Prostate gland (tissue), 2 donors: ENCODE results near the gene EMILIN1. TPM values are rescaled to one million over a fixed set of nuclear protein-coding genes. Genes with fewer than 3 reads are reported as not detected.
"Not testable (repeated sequence)": the region's sequence is repeated elsewhere in the genome, so short reads cannot be mapped to it uniquely, and the experiment has no call there.

ENCODE experiments used
- DNase-seq: peaks from one replicate; pipeline ENCODE4 v3.0.0-alpha.2; 2019; ENCODE audit warnings: low spot score
- H3K27ac ChIP-seq, 2 donors: fragments of 200-600 bp; sonication (generic); 2 replicates each; pipeline ENCODE4 v1.5.1; 2017 to 2019
- H3K27me3 ChIP-seq: fragments of 200-600 bp; sonication (generic); replicated peaks from 2 replicates; pipeline ENCODE4 v1.5.1; 2019; ENCODE audit not compliant: insufficient read depth
- H3K36me3 ChIP-seq, 2 donors: fragments of 200-600 bp; sonication (generic); 1 replicate in 1 of 2; 2 replicates in 1 of 2; pipeline versions ENCODE4 v1.5.1 to v1.8.1; 2017 to 2019
- H3K4me1 ChIP-seq: fragments of 200-600 bp; sonication (generic); replicated peaks from 2 replicates; pipeline ENCODE4 v1.5.1; 2019
- H3K4me3 ChIP-seq, 2 donors: fragments of 200-600 bp; sonication (generic); 2 replicates each; pipeline ENCODE4 v1.5.1; 2017 to 2019
- H3K9me3 ChIP-seq: fragments of 200-600 bp; sonication (generic); 2 replicates; pipeline ENCODE4 v1.5.1; 2017
- POLR2A ChIP-seq: fragments of 450-650 bp; IDR thresholded peaks from one replicate; pipeline ENCODE4 v1.6.1; 2016; ENCODE audit warnings: antibody characterized with exemption, mild to moderate bottlenecking
- POLR2AphosphoS5 ChIP-seq: sonication (generic); formaldehyde crosslinking; IDR thresholded peaks from one replicate; pipeline ENCODE4 v1.6.1; 2017; ENCODE audit warnings: antibody characterized with exemption
- WGBS: methylation state at CpG from one replicate; pipeline ENCODE4 v1.1.5; 2018; 5-methylcytosine and 5-hydroxymethylcytosine counted together
- intact Hi-C: fragments of 100-400 bp; cut with DNase I; formaldehyde crosslinking; loops from one replicate; pipeline ENCODE4 v1.14.2; 2022
- total RNA-seq, 2 donors: library from RNA; depleted of rRNA; stranded (reverse); fragments of >200 nt; gene quantifications; one replicate each; pipeline ENCODE4 v1.1.0, GENCODE V29; 2016
- TF ChIP-seq, protein P1 (sequence below), 4 experiments: fragments of 200-600 bp in 2 of 4; fragments of 450-650 bp in 2 of 4; sonication (generic) in 2 of 4; IDR thresholded peaks; 1 replicate in 3 of 4; 2 replicates in 1 of 4; pipeline ENCODE4 v1.5.1; 2016 to 2019; ENCODE audit warnings: antibody characterized with exemption in 4 of 4, mild to moderate bottlenecking in 2 of 4, moderate library complexity in 2 of 4

Gene EMILIN1
- total RNA-seq, 2 donors from 2014 or later: 39.8 to 149 TPM

DNA sequence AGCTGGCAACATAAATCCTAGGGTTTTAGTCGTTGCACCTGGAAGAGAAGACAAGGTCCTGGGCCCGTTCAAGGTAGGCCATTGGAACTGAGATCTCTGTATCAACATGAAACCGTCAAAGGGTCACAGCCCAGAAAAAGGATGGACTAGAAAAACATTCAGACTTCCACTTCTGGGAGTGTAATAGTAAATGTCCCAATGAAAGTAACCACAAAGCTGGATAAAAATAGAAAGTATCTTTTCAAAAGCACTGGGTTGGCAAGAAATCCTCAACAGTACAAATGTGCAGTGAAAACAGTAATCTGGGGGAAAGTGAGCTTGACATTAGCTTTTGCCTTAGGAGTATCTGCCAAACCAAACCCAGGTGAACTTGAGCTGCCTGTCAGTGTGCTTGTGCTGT is 27.6 kb downstream of the EMILIN1 start:
- H3K4me3 ChIP-seq: no peak overlapping the region
- no peak for TF ChIP-seq POLR2A
- TF ChIP-seq, protein P1, sequence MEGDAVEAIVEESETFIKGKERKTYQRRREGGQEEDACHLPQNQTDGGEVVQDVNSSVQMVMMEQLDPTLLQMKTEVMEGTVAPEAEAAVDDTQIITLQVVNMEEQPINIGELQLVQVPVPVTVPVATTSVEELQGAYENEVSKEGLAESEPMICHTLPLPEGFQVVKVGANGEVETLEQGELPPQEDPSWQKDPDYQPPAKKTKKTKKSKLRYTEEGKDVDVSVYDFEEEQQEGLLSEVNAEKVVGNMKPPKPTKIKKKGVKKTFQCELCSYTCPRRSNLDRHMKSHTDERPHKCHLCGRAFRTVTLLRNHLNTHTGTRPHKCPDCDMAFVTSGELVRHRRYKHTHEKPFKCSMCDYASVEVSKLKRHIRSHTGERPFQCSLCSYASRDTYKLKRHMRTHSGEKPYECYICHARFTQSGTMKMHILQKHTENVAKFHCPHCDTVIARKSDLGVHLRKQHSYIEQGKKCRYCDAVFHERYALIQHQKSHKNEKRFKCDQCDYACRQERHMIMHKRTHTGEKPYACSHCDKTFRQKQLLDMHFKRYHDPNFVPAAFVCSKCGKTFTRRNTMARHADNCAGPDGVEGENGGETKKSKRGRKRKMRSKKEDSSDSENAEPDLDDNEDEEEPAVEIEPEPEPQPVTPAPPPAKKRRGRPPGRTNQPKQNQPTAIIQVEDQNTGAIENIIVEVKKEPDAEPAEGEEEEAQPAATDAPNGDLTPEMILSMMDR (IDR thresholded peaks at IDR 0.05): no peak
- H3K27ac ChIP-seq: no peak overlapping the region
- 65% methylated on average over 3 of the region's 3 CpGs for WGBS
- H3K9me3 ChIP-seq: no peaks in the 10 kb centered on the region
- no peaks in the 10 kb centered on the region for H3K36me3 ChIP-seq
- H3K4me1 ChIP-seq: no peaks in the 10 kb centered on the region
- DNase-seq: no peak
- intact Hi-C loops: no loop called here
- no peaks in the 10 kb centered on the region for H3K27me3 ChIP-seq

DNA sequence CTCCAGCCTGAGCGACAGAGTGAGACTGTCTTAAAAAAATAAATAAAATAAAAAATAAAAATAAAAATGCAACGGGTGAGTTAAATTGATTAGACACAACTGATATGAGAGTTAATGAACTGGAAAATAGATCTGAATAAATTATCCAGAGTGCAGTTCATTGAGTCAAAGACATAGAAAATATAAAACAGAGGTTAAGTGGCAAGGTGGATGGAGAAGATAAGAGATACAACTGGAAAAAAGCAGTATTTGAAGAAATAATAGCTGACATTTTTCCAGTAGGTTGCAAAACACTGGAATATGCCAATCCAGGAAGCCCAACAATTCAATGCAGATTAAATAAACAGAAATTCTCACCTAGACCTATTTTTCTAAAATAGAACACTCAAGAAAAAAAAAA is 29.8 kb downstream of the EMILIN1 start:
- Histone ChIP-seq H3K4me1 (no peaks in the 10 kb centered on the region), H3K27ac (no peak overlapping the region), H3K27me3 (no peaks in the 10 kb centered on the region), H3K36me3 (no peaks in the 10 kb centered on the region), H3K4me3 (no peak overlapping the region), H3K9me3 (no peaks in the 10 kb centered on the region)
- TF ChIP-seq, protein P1 (IDR thresholded peaks at IDR 0.05): no peak
- TF ChIP-seq POLR2AphosphoS5: no peak
- no peak for TF ChIP-seq POLR2A
- DNase-seq: no peak
- intact Hi-C loops: no loop called here
- WGBS: 89% methylated on average over 2 of the region's 2 CpGs

DNA sequence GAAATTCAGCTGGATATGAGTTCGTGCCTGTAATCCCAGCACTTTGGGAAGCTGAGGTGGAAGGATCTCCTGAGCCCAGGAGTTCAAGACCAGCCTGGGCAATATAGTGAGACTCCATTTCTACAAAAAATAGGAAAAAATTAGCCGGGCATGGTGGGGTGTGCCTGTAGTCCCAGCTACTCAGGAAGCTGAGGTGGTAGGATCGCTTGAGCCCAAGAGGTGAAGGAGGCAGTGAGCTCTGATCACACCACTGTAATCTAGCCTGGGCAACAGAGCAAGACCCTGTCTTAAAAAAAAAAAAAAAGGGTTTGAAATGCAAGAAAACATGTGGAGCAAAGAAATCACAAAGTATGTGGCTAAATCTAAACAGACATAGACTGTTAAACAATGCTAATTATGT is 30.7 kb downstream of the EMILIN1 start:
- intact Hi-C loops: no loop called here
- TF ChIP-seq, protein P1 (IDR thresholded peaks at IDR 0.05): no peak
- no peak for TF ChIP-seq POLR2A
- TF ChIP-seq POLR2AphosphoS5: no peak
- Histone ChIP-seq H3K27ac (no peak overlapping the region), H3K9me3 (no peaks in the 10 kb centered on the region), H3K4me1 (no peaks in the 10 kb centered on the region), H3K27me3 (no peaks in the 10 kb centered on the region), H3K4me3 (no peak overlapping the region), H3K36me3 (no peaks in the 10 kb centered on the region)
- WGBS: 94% methylated on average over 3 of the region's 3 CpGs
- no peak for DNase-seq

DNA sequence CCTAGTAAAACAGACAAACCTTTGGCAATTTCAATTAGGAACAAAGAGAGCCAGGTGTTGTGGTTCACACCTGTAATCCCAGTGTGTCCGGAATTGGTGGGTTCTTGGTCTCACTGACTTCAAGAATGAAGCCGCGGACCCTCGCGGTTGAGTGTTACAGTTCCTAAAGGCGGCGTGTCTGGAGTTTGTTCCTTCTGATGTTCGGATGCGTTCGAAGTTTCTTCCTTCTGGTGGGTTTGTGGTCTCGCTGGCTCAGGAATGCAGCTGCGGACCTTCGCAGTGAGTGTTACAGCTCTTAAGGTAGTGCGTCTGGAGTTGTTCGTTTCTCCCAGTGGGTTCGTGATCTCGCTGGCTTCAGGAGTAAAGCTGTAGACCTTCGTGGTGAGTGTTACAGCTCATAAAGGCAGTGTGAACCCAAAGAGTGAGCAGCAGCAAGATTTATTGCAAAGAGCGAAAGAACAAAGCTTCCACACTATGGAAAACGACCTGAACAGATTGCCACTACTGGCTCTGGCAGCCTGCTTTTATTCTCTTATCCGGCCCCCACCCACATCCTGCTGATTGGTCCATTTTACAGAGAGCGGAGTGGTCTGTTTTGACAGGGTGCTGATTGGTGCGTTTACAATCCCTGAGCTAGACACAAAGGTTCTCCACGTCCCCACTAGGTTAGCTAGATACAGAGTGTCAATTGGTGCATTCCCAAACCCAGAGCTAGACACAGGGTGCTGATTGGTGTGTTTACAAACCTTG is 32.4 kb downstream of the EMILIN1 start:
- H3K36me3 ChIP-seq, H3K4me1 ChIP-seq, H3K4me3 ChIP-seq, DNase-seq, H3K27ac ChIP-seq, intact Hi-C loops, H3K27me3 ChIP-seq, H3K9me3 ChIP-seq: not testable (repeated sequence)
- WGBS: 69% methylated on average over 24 of the region's 24 CpGs

DNA sequence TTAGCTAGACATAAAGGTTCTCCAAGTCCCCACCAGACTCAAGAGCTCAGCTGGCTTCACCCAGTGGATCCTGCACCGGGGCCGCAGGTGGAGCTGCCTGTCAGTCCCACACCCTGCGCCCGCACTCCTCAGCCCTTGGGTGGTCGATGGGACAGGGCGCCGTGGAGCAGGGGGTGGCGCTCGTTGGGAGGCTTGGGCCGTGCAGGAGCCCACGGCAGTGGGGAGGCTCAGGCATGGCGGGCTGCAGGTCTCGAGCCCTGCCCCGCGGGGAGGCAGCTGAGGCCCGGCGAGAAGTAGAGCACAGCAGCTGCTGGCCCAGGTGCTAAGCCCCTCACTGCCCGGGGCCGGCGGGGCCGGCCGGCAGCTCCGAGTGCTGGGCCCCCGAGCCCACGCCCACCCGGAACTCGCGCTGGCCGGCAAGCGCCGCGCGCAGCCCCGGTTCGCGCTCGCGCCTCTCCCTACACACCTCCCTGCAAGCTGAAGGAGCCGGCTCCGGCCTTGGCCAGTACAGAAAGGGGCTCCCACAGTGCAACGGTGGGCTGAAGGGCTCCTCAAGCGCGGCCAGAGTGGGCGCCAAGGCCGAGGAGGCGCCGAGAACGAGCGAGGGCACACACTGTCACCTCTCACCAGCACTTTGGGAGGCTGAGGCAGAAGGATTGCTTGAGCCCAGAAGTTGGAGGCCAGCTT is 33.1 kb downstream of the EMILIN1 start:
- not testable (repeated sequence) for H3K9me3 ChIP-seq
- 96% methylated on average over 44 of the region's 49 CpGs for WGBS

DNA sequence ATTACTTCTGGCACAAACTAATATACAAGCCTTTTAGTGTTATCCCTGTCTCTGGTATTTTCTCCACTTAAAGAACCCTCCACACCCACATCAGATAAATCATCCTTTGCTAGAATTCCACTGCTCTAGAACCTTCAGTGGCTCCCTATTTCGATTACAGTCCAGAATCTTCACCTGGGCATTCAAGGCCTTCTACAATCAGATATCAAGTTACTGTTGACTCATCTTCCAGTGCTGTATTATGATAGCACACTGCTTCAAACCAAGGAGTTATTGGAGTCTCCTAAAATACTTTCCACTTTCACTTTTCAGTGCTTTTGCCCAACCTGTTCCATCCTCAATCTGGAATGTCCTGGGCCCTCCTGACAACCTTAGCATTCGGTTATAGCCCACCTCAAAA is 37.1 kb downstream of the EMILIN1 start:
- WGBS: 69% methylated on average over 2 of the region's 2 CpGs
- no peak for DNase-seq
- no peak overlapping the region for H3K27ac ChIP-seq

More for the DNA sequence above, 33.1 kb downstream of the EMILIN1 start:
- intact Hi-C loops, H3K36me3 ChIP-seq, H3K4me1 ChIP-seq, H3K27me3 ChIP-seq, H3K27ac ChIP-seq, DNase-seq, H3K4me3 ChIP-seq: not testable (repeated sequence)

More for the DNA sequence above, 37.1 kb downstream of the EMILIN1 start:
- H3K4me1 ChIP-seq: peaks cover 3% of the 10 kb centered on the region
- H3K9me3 ChIP-seq: no peaks in the 10 kb centered on the region
- H3K4me3 ChIP-seq: no peak overlapping the region
- TF ChIP-seq, protein P1 (IDR thresholded peaks at IDR 0.05): no peak
- no peak for TF ChIP-seq POLR2AphosphoS5
- no peak for TF ChIP-seq POLR2A
- no peaks in the 10 kb centered on the region for H3K27me3 ChIP-seq
- H3K36me3 ChIP-seq: no peaks in the 10 kb centered on the region
- intact Hi-C loops: no loop called here
